OCI-M2 (cell line): ENCODE data around the gene IL34.
"Not testable (repeated sequence)": the region's sequence is repeated elsewhere in the genome, so short reads cannot be mapped to it uniquely, and the experiment has no call there.

ENCODE experiments used
- DNase-seq: peaks from one replicate; lab custom pipeline; 2025; ENCODE audit not compliant: unreplicated experiment; lab: John Stamatoyannopoulos, UW

IL34 gene

GRCh38 chr16:70630960-70631745 lies 15.2 kb upstream of the IL34 start:
- DNase-seq, result no peak

GRCh38 chr16:70632273-70632672 lies 14.1 kb upstream of the IL34 start:
- DNase-seq, result no peak

GRCh38 chr16:70633617-70634016 lies 12.7 kb upstream of the IL34 start:
- not testable (repeated sequence) for DNase-seq

- DNase-seq, result no peak
These were observed 11.5 kb upstream of the IL34 start for GRCh38 chr16:70634861-70635260.

- DNase-seq, result no peak
These were observed 10.9 kb upstream of the IL34 start for GRCh38 chr16:70635336-70636016.

- DNase-seq, result no peak
These were observed 7.3 kb upstream of the IL34 start for GRCh38 chr16:70638814-70639792.

GRCh38 chr16:70642633-70643032 lies 3.7 kb upstream of the IL34 start:
- DNase-seq, result no peak

- DNase-seq, result not testable (repeated sequence)
These were observed 3.1 kb upstream of the IL34 start for GRCh38 chr16:70643264-70643663.

GRCh38 chr16:70644763-70645597 lies 1.4 kb upstream of the IL34 start:
- no peak for DNase-seq

- DNase-seq, result no peak
These were observed 1.3 kb downstream of the IL34 start for GRCh38 chr16:70647441-70648359.

GRCh38 chr16:70648606-70649005 lies 2.2 kb downstream of the IL34 start:
- DNase-seq, result no peak

- no peak for DNase-seq
These were observed 2.9 kb downstream of the IL34 start for GRCh38 chr16:70649300-70649699.

GRCh38 chr16:70650216-70650615 lies 3.9 kb downstream of the IL34 start:
- DNase-seq, result no peak

GRCh38 chr16:70651524-70651923 lies 5.2 kb downstream of the IL34 start:
- no peak for DNase-seq

- no peak for DNase-seq
These were observed 6.0 kb downstream of the IL34 start for GRCh38 chr16:70652322-70652721.

- no peak for DNase-seq
These were observed 7.0 kb downstream of the IL34 start for GRCh38 chr16:70653406-70653805.

GRCh38 chr16:70653809-70654771 lies 7.7 kb downstream of the IL34 start:
- peak; percentile 64 for DNase-seq

- no peak for DNase-seq
These were observed 9.8 kb downstream of the IL34 start for GRCh38 chr16:70656065-70656711.
